Measurements from ENCODE around the gene CTCFL. TPM values are rescaled to one million over a fixed set of nuclear protein-coding genes. Genes with fewer than 3 reads are reported as not detected.

CTCFL gene
- total and polyA plus RNA-seq, 2 donors (not counting 3 experiments of a cell fraction or from before 2014, with no cell fraction given) = not detected

DNA sequence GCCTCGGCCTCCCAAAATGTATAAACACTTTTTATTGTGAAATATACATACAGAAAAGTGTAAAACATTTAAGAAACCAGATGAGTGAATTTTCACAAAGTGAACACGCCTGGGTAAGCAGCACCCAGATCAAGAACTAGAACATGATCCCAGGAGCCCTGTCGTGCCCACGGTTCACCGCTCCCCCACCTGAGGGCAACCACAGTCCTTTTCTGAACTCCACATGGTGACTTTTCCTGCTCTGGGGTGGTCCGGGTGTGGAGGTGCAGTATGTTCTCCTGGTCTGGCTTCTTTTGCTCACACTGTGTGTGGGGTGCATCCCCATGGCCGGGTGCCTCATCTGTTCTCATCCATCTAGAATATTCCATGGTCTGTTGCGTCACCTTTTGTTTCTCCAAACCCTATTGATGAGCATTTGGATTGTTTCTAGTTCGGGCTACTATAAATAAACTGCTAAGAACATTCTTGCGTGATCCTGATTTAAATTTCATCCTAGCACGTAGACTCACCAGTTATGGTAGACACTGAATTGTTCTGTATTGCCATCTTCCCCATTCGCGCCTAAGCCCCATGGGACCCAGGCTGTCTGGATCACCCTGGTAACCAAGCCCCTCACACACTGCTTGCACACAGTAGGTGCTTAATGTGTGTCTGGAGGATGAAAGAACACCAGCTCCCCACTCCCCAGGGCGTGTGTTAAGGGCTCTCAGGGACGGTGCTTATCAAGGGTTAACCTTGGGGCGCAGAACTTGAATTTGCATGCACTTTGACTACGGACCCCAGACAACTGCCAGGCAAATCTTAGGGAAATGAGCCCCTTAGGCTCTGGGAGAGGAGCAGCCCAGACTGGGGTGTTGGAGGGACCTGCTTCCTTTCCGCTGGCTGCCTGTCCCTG lies 56.2 kb downstream of the CTCFL start:
- no peak overlapping the region for H3K4me3 ChIP-seq (replicated peaks in 1 of 3; ENCODE audit: insufficient read depth in 1 of 3, low read depth in 1 of 3, low read length in 3 of 3)
- intact Hi-C loops (cut with micrococcal nuclease) (no loop called here), dilution Hi-C loops (cut with MboI; ENCODE audit: extremely low pct_ligation_motif_present, low sequenced_read_pairs) (no loop called here)
- no peaks in the 10 kb centered on the region for H3K9me1 ChIP-seq (replicated peaks; ENCODE audit: control insufficient read depth, extremely low read depth, insufficient read depth, low read length)
- H3K9ac ChIP-seq (replicated peaks; ENCODE audit: extremely low read depth, insufficient read depth, low read length) = no peak overlapping the region
- ChIA-PET POLR2A (no interaction called here), CTCF (interaction anchor here (1.2 kb wide), 1 partner anchor 126 kb away, joined by 3 read pairs; no protein-coding TSS in a partner anchor)
- no peak for FAIRE-seq
- no peaks in the 10 kb centered on the region for H3K79me2 ChIP-seq (ENCODE audit: control insufficient read depth, insufficient read depth, low read length)
- peaks cover 4 to 6% of the 10 kb centered on the region in 2 experiments for H3K27me3 ChIP-seq (ENCODE audit: control insufficient read depth in 2 of 2, insufficient read depth in 2 of 2, low read length in 2 of 2)
- no peaks in the 10 kb centered on the region for H3K36me3 ChIP-seq (ENCODE audit: control insufficient read depth in 2 of 2, extremely low read depth in 1 of 2, insufficient read depth in 2 of 2, low read length in 2 of 2)
- H3K4me1 ChIP-seq (ENCODE audit: control insufficient read depth, extremely low read depth, insufficient read depth, low read length) = no peaks in the 10 kb centered on the region
- H3K9me3 ChIP-seq (replicated peaks; ENCODE audit: control insufficient read depth, insufficient read depth, low read length) = no peaks in the 10 kb centered on the region
- no TSS peak for BruUV-seq (replicated peaks)
- DNase-seq (ENCODE audit: low read depth, low spot score) = no peak
- H3K4me2 ChIP-seq (ENCODE audit: insufficient read depth, low read length) = no peak overlapping the region
- no peaks in the 10 kb centered on the region for H4K20me1 ChIP-seq (replicated peaks; ENCODE audit: control insufficient read depth, extremely low read depth, insufficient read depth, low read length)
- TF ChIP-seq JUN (IDR thresholded peaks at IDR 0.05; ENCODE audit: borderline replicate concordance, insufficient read depth, insufficient read length, low read depth) = no peak
- no peak for TF ChIP-seq POLR2AphosphoS5 (IDR thresholded peaks at IDR 0.05; ENCODE audit: insufficient read depth, low read depth, low read length)
- no peak for TF ChIP-seq FOS (IDR thresholded peaks at IDR 0.05; ENCODE audit: borderline replicate concordance, insufficient read depth, low read length)
- no peak for TF ChIP-seq GATA2 (IDR thresholded peaks at IDR 0.05; ENCODE audit: insufficient read depth, insufficient read length, low read depth, low read length)
- TF ChIP-seq POLR2A (IDR thresholded peaks at IDR 0.05; ENCODE audit: low read depth, low read length) = no peak
- TF ChIP-seq MYC (IDR thresholded peaks at IDR 0.05; ENCODE audit: low read depth, low read length) = no peak
- H3K27ac ChIP-seq (ENCODE audit: insufficient read depth, low read depth, low read length) = no peak overlapping the region
- H2AFZ ChIP-seq (ENCODE audit: low read depth, low read length) = no peak overlapping the region

- H3K9ac ChIP-seq (replicated peaks; ENCODE audit: extremely low read depth, insufficient read depth, low read length) = no peak overlapping the region
- no peaks in the 10 kb centered on the region for H3K9me3 ChIP-seq (replicated peaks; ENCODE audit: control insufficient read depth, insufficient read depth, low read length)
- H2AFZ ChIP-seq (ENCODE audit: low read depth, low read length) = no peak overlapping the region
- no peak for DNase-seq (ENCODE audit: low read depth, low spot score)
- H3K27ac ChIP-seq (ENCODE audit: insufficient read depth, low read depth, low read length) = no peak overlapping the region
- FAIRE-seq = no peak
- no peaks in the 10 kb centered on the region for H3K36me3 ChIP-seq (ENCODE audit: control insufficient read depth in 2 of 2, extremely low read depth in 1 of 2, insufficient read depth in 2 of 2, low read length in 2 of 2)
- no peaks in the 10 kb centered on the region for H4K20me1 ChIP-seq (replicated peaks; ENCODE audit: control insufficient read depth, extremely low read depth, insufficient read depth, low read length)
- CTCF ChIA-PET = interaction anchor here (1.0 to 1.1 kb wide), 2 partner anchors 9 to 28 kb away, joined by 3 read pairs; no protein-coding TSS in a partner anchor
- peaks cover 4 to 6% of the 10 kb centered on the region in 2 experiments for H3K27me3 ChIP-seq (ENCODE audit: control insufficient read depth in 2 of 2, insufficient read depth in 2 of 2, low read length in 2 of 2)
- TF ChIP-seq GATA2 (IDR thresholded peaks at IDR 0.05; ENCODE audit: insufficient read depth, insufficient read length, low read depth, low read length) = no peak
- TF ChIP-seq, protein P1, sequence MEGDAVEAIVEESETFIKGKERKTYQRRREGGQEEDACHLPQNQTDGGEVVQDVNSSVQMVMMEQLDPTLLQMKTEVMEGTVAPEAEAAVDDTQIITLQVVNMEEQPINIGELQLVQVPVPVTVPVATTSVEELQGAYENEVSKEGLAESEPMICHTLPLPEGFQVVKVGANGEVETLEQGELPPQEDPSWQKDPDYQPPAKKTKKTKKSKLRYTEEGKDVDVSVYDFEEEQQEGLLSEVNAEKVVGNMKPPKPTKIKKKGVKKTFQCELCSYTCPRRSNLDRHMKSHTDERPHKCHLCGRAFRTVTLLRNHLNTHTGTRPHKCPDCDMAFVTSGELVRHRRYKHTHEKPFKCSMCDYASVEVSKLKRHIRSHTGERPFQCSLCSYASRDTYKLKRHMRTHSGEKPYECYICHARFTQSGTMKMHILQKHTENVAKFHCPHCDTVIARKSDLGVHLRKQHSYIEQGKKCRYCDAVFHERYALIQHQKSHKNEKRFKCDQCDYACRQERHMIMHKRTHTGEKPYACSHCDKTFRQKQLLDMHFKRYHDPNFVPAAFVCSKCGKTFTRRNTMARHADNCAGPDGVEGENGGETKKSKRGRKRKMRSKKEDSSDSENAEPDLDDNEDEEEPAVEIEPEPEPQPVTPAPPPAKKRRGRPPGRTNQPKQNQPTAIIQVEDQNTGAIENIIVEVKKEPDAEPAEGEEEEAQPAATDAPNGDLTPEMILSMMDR (IDR thresholded peaks at IDR 0.05; ENCODE audit: extremely low read depth in 1 of 2, insufficient read depth in 1 of 2, low read depth in 1 of 2, low read length in 2 of 2) = no peak
- H3K79me2 ChIP-seq (ENCODE audit: control insufficient read depth, insufficient read depth, low read length) = no peaks in the 10 kb centered on the region
- no peak overlapping the region for H3K4me2 ChIP-seq (ENCODE audit: insufficient read depth, low read length)
- H3K4me1 ChIP-seq (ENCODE audit: control insufficient read depth, extremely low read depth, insufficient read depth, low read length) = no peaks in the 10 kb centered on the region
- dilution Hi-C loops (cut with MboI; ENCODE audit: extremely low pct_ligation_motif_present, low sequenced_read_pairs) = no loop called here
- intact Hi-C loops (cut with micrococcal nuclease) = no loop called here
- no TSS peak for BruUV-seq (replicated peaks)
- POLR2A ChIA-PET = no interaction called here
- no peaks in the 10 kb centered on the region for H3K9me1 ChIP-seq (replicated peaks; ENCODE audit: control insufficient read depth, extremely low read depth, insufficient read depth, low read length)
- no peak overlapping the region for H3K4me3 ChIP-seq (replicated peaks in 1 of 3; ENCODE audit: insufficient read depth in 1 of 3, low read depth in 1 of 3, low read length in 3 of 3)
Observed at GRCh38 chr20:57467742-57468141, 57.2 kb downstream of the CTCFL start.

Measured in endothelial cell of umbilical vein (primary cell).